GM12878 (cell line): ENCODE data around the gene ARRDC1.

ENCODE experiments used
- CHD2 ChIP-seq: IDR thresholded peaks from 2 replicates; pipeline ENCODE4 v1.6.1; 2011; ENCODE audit warnings: low read depth, low read length, improper control_type of control experiment, borderline replicate concordance
- EP300 ChIP-seq, 2 experiments: fragments of 150-350 bp in 1 of 2; IDR thresholded peaks; 2 replicates each; pipeline ENCODE4 v1.6.1; 2011 to 2012; ENCODE audit warnings: low read depth in 2 of 2, low read length in 2 of 2, borderline replicate concordance in 1 of 2, improper control_type of control experiment in 1 of 2, inconsistent platforms in 1 of 2; ENCODE audit not compliant: control insufficient read depth in 1 of 2
- JUNB ChIP-seq: IDR thresholded peaks from 2 replicates; pipeline ENCODE4 v1.6.1; 2016; ENCODE audit warnings: antibody characterized with exemption, mild to moderate bottlenecking
- RAD51 ChIP-seq: fragments of 450-650 bp; IDR thresholded peaks from 2 replicates; pipeline ENCODE4 v1.6.1; 2016; ENCODE audit warnings: moderate library complexity, mild to moderate bottlenecking, inconsistent platforms
- RBBP5 ChIP-seq: fragments of 200-600 bp; sonication (generic); conservative IDR thresholded peaks from 2 replicates; pipeline ENCODE4 v1.6.1; 2016
- ZNF217 ChIP-seq: fragments of 450-650 bp; IDR thresholded peaks from 2 replicates; pipeline ENCODE4 v1.6.1; 2017; ENCODE audit warnings: antibody characterized with exemption, mild to moderate bottlenecking
- TF ChIP-seq, protein P1 (sequence below), 3 experiments: IDR thresholded peaks in 2 of 3; conservative IDR thresholded peaks in 1 of 3; 2 replicates each; pipeline ENCODE4 v1.5.1; 2011; ENCODE audit warnings: low read depth in 3 of 3, low read length in 3 of 3, mild to moderate bottlenecking in 3 of 3, control low read depth in 2 of 3, moderate library complexity in 2 of 3, inconsistent platforms in 1 of 3, mixed read lengths in 1 of 3; ENCODE audit not compliant: control insufficient read depth in 2 of 3, insufficient read depth in 1 of 3; ENCODE audit errors: extremely low read depth in 1 of 3

DNA sequence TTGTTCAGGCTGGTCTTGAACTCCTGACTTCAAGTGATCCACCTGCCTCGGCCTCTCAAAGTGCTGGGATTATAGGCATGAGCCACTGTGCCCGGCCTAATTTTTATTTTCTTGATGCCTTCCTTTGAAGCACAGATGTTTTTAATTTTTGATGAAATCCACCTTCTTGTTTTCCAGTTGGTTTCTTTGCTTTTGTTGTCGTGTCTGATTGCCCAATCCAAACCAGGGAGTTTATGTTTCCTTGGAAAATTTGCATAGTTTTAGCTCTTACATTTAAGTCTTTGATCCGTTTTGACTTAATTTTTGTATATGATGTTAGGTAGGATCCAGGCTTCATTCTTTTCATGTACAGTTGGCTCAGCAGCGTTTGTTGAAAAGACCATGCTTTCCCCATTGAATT lies 28.5 kb downstream of the ARRDC1 start:
- TF ChIP-seq, protein P1, sequence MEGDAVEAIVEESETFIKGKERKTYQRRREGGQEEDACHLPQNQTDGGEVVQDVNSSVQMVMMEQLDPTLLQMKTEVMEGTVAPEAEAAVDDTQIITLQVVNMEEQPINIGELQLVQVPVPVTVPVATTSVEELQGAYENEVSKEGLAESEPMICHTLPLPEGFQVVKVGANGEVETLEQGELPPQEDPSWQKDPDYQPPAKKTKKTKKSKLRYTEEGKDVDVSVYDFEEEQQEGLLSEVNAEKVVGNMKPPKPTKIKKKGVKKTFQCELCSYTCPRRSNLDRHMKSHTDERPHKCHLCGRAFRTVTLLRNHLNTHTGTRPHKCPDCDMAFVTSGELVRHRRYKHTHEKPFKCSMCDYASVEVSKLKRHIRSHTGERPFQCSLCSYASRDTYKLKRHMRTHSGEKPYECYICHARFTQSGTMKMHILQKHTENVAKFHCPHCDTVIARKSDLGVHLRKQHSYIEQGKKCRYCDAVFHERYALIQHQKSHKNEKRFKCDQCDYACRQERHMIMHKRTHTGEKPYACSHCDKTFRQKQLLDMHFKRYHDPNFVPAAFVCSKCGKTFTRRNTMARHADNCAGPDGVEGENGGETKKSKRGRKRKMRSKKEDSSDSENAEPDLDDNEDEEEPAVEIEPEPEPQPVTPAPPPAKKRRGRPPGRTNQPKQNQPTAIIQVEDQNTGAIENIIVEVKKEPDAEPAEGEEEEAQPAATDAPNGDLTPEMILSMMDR (IDR thresholded peaks at IDR 0.05 in 2 of 3, conservative IDR thresholded peaks at IDR 0.05 in 1 of 3; ENCODE audit: control insufficient read depth in 2 of 3, extremely low read depth in 1 of 3, insufficient read depth in 1 of 3, low read depth in 3 of 3, low read length in 3 of 3), result no peak
- TF ChIP-seq JUNB (no peak), RAD51 (no peak), ZNF217 (no peak), CHD2 (no peak), RBBP5 (no peak), EP300 (IDR thresholded peaks at IDR 0.05; ENCODE audit: borderline replicate concordance in 1 of 2, control insufficient read depth in 1 of 2, low read depth in 2 of 2, low read length in 2 of 2) (no peak)
